ENCODE data around the gene BEST4. TPM values are rescaled to one million over a fixed set of nuclear protein-coding genes. Genes with fewer than 3 reads are reported as not detected.

BEST4 gene
- total and polyA plus RNA-seq, 2 of the 13 experiments (the other 11 are each of a cell fraction or from before 2014, with no cell fraction given): 0.77 to 1.4 TPM

DNA sequence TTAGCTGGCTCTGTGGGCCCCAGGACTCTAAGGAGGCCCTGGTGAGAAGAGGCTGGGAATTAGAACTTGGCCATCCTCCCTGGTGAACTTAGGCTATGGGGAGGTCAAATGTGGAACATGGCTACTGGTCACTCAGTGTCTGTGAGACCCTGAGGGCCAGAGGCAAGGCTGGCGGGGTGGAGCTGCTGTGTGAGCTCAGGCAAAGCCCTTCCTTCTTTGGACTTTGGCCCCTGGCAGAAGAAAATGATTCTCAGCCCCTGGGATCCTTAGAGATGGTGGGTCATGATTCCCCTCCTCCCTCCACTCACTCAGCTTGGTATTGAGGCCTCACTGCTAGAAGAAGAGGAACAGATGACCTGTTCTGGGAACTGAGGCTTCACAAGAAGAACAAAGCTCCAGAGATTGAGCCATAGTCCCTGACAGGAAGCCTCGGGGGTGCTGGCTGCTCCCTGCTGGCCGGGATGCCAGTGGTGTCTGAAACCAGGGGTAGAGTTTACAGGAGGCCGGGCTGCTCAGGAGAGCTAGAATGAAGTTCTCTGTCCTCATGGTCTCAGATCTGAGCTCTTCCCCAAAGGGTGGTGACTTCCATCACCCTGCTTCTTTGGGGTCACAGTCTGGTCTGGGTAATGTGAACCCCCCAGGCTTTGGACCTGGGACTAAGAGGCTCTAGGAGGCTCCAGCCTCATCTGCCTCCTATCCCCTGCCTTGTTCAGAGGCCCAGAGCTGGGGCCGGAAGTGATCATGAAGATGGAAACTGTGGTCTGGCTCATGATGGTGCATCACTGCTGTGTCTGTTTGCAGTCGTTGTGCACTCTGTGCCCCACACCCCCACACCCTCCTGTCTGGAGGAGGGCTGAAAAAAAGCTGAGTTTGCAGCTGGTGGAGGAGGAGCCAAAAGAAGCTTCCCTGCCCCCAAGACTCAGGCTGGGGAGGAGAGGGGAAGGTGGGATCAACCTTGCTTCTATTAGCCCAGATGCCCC, 21.3 kb upstream of the BEST4 start (continued):
- TF ChIP-seq, protein P1, sequence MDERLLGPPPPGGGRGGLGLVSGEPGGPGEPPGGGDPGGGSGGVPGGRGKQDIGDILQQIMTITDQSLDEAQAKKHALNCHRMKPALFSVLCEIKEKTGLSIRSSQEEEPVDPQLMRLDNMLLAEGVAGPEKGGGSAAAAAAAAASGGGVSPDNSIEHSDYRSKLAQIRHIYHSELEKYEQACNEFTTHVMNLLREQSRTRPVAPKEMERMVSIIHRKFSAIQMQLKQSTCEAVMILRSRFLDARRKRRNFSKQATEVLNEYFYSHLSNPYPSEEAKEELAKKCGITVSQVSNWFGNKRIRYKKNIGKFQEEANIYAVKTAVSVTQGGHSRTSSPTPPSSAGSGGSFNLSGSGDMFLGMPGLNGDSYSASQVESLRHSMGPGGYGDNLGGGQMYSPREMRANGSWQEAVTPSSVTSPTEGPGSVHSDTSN (CRISPR knock-in tag; IDR thresholded peaks at IDR 0.05): no peak
- TF ChIP-seq, protein P2, sequence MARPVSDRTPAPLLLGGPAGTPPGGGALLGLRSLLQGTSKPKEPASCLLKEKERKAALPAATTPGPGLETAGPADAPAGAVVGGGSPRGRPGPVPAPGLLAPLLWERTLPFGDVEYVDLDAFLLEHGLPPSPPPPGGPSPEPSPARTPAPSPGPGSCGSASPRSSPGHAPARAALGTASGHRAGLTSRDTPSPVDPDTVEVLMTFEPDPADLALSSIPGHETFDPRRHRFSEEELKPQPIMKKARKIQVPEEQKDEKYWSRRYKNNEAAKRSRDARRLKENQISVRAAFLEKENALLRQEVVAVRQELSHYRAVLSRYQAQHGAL (CRISPR knock-in tag; IDR thresholded peaks at IDR 0.05; ENCODE audit: not compliant biosample characterization): no peak
- TF ChIP-seq CBX2 (IDR thresholded peaks at IDR 0.05; ENCODE audit: low read depth, low read length) (no peak), CBX2 (CRISPR knock-in tag; IDR thresholded peaks at IDR 0.05; ENCODE audit: low read depth) (no peak), NCOA1 (CRISPR knock-in tag; IDR thresholded peaks at IDR 0.05) (0 out of 2 replicates have a peak, but pooled peaks have one; percentile 51), SRSF1 (optimal IDR thresholded peaks at IDR 0.05; ENCODE audit: low read depth, low read length) (no peak), ZNF619 (CRISPR knock-in tag; IDR thresholded peaks at IDR 0.05) (no peak), MIER2 (CRISPR knock-in tag; IDR thresholded peaks at IDR 0.05) (no peak), ZNF772 (CRISPR knock-in tag; IDR thresholded peaks at IDR 0.05) (peak; percentile 78; the same call in 1 of the 2 replicates), MED13 (CRISPR knock-in tag; IDR thresholded peaks at IDR 0.05) (no peak), FOXO1 (CRISPR knock-in tag; IDR thresholded peaks at IDR 0.05) (no peak), AHR (CRISPR knock-in tag; IDR thresholded peaks at IDR 0.05) (no peak), DR1 (CRISPR knock-in tag; IDR thresholded peaks at IDR 0.05) (0 out of 2 replicates have a peak, but pooled peaks have one; percentile 49), ETV5 (CRISPR knock-in tag; IDR thresholded peaks at IDR 0.05; ENCODE audit: borderline replicate concordance) (peak; percentile 57; the same call in 1 of the 2 replicates)
- TF ChIP-seq, protein P3, sequence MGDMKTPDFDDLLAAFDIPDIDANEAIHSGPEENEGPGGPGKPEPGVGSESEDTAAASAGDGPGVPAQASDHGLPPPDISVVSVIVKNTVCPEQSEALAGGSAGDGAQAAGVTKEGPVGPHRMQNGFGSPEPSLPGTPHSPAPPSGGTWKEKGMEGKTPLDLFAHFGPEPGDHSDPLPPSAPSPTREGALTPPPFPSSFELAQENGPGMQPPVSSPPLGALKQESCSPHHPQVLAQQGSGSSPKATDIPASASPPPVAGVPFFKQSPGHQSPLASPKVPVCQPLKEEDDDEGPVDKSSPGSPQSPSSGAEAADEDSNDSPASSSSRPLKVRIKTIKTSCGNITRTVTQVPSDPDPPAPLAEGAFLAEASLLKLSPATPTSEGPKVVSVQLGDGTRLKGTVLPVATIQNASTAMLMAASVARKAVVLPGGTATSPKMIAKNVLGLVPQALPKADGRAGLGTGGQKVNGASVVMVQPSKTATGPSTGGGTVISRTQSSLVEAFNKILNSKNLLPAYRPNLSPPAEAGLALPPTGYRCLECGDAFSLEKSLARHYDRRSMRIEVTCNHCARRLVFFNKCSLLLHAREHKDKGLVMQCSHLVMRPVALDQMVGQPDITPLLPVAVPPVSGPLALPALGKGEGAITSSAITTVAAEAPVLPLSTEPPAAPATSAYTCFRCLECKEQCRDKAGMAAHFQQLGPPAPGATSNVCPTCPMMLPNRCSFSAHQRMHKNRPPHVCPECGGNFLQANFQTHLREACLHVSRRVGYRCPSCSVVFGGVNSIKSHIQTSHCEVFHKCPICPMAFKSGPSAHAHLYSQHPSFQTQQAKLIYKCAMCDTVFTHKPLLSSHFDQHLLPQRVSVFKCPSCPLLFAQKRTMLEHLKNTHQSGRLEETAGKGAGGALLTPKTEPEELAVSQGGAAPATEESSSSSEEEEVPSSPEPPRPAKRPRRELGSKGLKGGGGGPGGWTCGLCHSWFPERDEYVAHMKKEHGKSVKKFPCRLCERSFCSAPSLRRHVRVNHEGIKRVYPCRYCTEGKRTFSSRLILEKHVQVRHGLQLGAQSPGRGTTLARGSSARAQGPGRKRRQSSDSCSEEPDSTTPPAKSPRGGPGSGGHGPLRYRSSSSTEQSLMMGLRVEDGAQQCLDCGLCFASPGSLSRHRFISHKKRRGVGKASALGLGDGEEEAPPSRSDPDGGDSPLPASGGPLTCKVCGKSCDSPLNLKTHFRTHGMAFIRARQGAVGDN (CRISPR knock-in tag; IDR thresholded peaks at IDR 0.05): peak; percentile 63
- TF ChIP-seq, protein P4, sequence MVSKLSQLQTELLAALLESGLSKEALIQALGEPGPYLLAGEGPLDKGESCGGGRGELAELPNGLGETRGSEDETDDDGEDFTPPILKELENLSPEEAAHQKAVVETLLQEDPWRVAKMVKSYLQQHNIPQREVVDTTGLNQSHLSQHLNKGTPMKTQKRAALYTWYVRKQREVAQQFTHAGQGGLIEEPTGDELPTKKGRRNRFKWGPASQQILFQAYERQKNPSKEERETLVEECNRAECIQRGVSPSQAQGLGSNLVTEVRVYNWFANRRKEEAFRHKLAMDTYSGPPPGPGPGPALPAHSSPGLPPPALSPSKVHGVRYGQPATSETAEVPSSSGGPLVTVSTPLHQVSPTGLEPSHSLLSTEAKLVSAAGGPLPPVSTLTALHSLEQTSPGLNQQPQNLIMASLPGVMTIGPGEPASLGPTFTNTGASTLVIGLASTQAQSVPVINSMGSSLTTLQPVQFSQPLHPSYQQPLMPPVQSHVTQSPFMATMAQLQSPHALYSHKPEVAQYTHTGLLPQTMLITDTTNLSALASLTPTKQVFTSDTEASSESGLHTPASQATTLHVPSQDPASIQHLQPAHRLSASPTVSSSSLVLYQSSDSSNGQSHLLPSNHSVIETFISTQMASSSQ (IDR thresholded peaks at IDR 0.05; ENCODE audit: low read depth): no peak
- TF ChIP-seq, protein P4 (CRISPR knock-in tag; IDR thresholded peaks at IDR 0.05; ENCODE audit: borderline replicate concordance): peak; percentile 6; the same call in 1 of the 2 replicates
- TF ChIP-seq, protein P5, sequence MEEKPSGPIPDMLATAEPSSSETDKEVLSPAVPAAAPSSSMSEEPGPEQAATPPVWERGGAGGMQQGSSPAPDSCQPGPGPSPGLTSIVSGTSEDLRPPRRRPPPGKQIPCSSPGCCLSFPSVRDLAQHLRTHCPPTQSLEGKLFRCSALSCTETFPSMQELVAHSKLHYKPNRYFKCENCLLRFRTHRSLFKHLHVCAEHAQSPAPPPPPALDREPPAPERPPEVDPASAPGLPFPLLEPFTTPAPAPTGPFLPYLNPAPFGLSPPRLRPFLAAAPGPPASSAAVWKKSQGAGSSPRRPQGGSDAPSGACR (CRISPR knock-in tag; IDR thresholded peaks at IDR 0.05): 0 out of 2 replicates have a peak, but pooled peaks have one; percentile 46

Data from HepG2 (cell line).